HG03457 (cell line): Measurements from ENCODE around the gene CRADD.
"Not testable (repeated sequence)": the region's sequence is repeated elsewhere in the genome, so short reads cannot be mapped to it uniquely, and the experiment has no call there.

Experiments used
- ATAC-seq: cut with Tn5 transposase; IDR thresholded peaks from one replicate; pipeline ENCODE4 v1.9.1; 2021; ENCODE audit warnings: moderate number of reproducible peaks; ENCODE audit not compliant: unreplicated experiment

CRADD gene

DNA sequence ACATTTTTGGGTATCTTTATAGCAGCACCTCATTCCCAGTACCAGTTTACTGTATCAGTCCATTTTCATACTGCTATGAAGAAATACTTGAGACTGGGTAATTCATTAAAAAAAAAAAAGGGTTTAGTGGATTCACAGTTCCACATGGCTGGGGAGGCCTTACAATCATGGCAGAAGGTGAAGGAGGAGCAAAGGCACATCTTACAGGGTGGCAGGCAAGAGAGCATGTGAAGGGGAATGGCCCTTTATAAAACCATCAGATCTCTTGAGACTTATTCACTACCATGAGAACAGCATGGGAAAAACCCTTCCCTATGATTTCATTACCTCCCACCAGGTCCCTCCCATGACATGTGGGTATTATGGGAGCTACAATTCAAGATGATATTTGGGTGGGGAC lies 77.7 kb downstream of the CRADD start:
- ATAC-seq, result not testable (repeated sequence)

DNA sequence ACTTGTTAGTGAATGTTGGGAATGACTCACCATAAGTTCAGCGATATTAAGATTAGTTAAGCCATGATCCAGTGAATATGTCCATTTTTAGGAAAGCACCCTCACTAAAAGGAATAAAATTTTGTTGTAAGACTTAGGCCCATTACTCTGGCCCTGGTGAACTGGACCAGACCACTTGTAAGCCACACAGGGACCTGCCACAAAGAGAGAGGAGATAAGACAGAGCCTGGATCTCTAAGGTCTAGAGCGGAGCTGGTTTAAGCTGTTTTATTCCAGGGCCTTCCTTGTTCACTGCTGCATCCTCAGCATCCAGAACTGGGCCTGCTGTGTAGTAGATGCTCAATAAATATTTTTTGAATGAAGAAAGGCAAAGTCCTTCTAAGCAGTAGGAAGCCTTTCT lies 79.1 kb downstream of the CRADD start:
- ATAC-seq, result no peak

DNA sequence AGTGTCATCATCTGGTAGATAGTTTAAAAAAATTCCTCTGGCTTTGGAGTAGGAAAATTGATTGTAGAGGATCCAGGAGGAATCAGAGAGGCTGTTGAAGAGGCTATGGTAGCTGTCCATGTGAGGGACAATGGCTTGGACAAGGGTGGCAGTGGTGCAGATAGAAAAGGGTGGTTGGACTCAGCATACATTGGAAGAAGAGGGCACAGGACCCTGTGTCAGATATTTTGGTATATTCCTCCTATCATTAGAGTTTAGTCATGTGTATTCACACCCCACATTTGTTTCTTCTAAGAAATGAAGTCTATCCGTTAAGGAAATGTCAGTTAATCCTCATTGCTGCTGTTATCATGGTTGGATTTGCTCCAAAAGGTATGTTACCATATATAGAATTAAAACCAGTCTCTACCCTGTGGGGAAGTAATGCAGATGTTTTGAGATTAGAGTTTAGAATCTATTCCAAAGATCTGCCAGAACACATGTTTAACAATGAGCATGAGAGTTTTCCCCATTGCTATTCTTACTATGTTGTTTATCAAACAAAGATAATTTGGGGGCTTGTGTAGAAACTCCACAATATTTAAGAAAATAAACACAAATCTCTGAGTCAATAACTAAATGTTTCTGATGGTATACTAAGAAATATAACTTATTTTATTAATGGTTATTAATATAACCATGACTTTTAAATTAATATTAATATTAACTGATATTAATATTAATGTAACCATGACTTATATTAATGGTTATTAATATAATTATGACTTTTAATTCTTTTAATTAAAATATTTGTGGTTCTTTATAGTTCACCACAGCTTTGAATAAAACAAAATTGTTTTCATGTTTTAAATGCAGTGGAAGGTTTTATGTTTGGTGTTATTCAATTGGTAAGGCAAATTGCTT lies 80.9 kb downstream of the CRADD start:
- ATAC-seq, result no peak

DNA sequence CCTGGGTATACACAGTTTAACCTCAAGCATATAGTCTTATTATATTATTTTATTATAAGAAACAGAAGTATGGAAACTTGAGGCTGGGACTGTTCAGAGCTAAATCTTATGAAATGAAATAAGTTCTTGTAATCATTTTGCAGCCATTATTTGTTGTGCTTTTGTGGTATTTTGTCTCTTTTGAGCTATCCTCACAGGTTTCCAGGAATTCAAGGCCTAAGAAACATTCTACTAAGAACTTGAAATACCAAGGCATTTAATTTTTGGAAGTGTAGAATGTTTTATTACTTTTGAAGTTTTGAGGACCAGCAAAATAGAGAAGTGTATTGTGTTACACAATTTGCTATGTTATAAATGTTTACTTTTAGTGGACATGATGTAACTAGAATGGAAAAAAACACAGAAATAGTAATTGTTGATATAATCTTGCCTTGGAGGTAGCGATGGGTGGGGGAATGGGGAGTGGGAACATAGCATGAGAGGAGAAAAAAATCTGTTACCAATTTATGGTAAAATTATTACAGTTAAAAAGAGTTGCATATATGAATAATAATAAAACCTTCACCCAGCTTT lies 81.7 kb downstream of the CRADD start:
- no peak for ATAC-seq

DNA sequence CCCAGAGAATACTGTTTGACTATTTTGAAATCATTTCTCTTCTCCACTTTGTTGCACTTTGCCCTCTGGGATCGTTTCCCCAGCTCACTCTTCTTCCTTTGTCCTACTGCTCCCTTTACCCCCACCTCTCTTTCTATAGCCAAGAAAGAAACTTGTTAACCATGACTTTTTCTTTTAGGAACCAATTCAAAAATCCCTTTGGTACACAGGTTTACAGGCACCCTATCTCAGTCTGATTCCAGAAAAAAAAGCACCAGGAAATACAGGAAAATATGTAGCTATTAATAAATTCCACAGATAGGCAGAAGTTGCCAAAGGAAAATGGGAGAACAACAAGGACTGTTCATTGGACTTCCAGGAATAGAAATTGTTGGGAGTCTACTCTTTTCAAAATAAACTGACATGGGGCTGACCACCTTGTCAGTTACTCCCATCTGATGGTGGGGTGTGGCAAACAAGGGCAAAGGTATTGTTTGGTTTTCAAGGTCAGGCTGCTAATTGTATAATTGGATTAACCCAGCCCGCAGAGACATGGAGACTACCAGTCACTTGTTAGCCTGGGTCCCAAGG lies 82.4 kb downstream of the CRADD start:
- ATAC-seq, result no peak

DNA sequence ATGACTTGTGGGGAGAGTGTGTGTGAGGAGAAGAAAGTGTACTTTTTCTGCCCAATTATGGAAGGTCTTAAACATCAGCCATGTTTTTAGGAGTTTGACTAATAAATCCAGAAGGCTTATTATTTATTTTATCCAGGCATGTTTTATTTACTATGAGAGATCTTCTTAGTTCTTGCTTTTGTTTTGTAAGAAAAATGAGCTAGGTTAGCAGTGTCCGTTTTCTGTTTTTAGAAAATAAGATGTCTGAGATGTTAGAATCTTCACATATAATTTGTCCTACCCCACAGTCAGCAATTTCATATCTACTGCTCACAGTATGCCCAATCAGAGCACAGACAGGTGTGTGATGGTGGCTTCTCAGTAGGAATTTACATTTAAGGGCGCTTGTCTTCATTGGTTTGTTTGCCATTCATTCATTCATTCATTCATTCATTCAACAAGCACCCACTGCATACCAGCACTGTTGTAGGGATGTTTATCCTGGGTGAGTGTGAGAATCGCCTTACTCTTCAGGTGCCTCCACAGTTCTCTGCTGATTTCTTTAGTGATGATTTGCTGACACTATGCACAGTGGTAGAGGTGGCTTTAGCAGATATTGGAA lies 83.2 kb downstream of the CRADD start:
- no peak for ATAC-seq

DNA sequence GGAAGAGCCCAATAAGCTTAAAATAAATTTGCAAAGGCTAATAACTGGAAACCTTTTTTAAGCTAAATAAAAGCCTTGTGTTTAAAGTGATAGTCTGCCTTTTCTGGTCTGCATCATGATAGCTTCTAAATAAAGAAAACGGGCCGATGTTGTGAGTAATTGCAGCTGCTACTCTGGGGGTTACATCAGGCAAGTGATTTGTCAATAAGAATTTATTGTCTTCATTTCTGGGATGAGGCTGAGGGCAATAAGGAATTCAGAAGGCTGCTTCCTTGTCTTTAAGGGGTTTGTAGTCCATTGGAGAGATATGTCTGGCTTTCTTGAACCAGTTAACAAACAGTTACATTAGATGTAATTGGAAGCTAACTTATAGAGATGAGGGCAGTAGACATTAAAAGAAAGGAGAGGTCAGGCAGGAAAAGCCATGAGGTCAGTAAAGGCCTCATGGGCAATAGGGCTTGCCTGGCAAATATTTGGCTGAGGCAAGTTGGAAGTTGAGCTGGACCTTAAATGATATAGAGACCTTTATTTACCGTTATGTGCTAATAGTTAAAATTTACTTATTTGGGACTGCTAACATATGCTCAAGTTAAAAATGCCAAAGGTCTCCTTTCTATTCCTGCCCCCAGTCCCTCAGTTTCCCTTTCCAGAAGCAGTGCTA lies 85.0 kb downstream of the CRADD start:
- no peak for ATAC-seq

DNA sequence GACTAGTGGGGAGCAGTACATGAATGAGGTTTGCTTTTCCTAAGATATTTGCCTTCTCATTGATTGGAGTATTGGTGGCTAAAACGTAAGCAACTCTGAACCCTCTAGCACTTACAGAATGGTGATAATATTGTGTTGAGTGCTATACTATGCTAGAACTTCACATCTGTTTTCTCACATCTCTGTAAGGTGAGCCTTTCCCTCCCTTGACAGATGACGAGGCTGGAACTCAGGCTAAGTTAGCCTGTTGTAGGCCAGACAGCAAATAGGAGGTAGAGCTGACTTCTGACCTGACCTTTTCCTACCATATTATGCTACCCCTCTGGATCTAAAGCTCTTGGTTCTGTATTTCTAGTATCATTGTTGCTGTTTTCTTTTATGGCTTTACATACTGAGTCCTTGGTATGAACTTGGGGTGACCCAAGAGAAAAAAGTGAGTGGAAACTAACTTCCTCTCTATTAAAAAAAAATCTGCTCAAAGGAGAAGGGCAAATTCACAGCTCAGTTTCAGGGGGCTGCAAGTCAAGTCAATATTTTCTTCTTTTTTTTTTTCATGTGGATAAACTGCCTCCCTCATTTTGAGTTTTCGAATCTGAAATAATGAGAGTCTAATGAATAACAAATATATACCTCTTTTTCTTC lies 85.9 kb downstream of the CRADD start:
- ATAC-seq, result no peak

DNA sequence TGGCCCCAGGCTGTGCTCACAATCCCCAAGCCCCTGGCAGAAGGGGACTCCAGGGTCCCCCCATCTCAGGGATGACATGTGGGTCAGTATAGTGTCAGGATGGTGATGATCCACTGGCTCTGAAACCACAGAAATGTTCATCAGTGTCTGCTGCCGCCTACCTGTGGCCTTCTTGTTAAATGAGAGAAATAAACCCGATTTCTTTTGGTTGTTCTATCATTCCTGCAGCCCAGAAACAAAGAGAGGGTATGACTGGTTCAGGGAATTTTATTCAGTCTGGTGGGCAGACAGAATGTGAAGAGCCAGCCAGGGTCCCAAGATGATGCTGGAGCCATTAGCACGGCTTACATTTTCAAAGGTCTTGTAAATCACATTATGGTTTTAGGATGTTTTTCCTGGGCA lies 86.6 kb downstream of the CRADD start:
- no peak for ATAC-seq

DNA sequence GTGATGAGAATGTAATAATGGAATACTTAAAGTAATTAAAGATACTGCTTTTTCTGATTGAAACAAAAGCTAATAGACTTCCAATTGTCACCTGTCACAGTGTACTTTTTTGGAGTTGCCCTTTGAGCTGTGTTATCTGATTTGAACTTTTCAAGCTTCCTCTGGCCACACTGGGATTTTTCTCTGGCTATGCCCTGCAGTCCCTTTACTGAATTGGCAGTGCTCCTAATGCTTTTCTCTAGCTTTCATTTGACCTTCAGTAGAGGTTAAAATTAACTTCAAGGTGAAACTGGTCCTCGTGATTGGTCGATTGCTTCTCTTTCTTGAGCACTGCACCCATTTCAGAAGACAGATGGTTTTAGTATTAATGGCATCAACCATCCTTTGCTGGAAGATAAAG lies 89.2 kb downstream of the CRADD start:
- ATAC-seq, result no peak

DNA sequence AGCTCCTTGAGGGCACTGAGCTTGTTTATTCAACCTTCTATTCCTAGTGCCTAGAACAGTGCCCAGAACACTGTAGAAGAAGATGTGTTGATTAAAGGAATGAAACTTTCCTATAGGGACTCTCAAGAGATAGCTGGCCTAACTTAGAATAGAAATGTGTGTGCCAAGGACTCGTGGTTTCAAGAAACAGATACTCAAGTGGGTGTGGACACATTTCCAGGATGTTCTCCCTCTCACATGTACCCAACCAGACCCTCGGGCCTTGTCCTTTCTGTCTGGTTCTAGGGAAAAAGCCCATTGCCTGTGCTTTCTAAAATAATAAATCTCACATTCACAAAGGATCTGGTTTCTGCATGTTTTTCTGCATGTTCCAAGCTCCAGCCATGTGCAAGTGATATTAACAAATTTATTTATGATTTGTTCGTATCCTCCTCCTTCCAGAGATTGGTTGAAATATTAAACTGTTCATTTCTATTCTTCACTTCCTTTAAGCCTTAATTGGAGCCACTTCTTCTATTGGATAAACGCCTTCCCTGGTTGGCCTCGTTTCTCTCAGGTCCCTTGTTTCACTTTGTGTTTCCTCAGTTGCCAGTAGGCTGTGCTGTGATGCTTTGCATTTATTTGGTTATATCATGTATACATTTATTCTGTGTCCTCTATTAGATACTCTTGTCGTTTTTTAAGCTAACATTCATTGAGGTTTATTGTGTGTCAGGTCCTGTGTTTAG lies 89.8 kb downstream of the CRADD start:
- ATAC-seq, result no peak

DNA sequence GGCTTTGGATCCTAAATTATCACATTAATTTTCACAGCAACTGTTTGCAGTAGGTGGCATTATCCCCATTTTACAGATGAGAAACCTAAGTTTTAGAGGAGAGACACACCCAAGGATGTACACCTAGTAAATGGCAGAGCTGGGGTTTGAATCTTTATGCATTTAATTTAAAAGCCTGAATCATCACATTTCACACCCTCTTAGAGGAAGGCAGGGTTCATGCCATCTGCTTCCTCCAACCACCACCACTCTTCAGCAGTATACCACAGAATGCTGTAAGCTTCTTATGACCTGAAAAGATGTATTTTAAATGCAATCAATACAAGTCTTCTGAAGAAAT lies 90.3 kb downstream of the CRADD start:
- ATAC-seq, result no peak

DNA sequence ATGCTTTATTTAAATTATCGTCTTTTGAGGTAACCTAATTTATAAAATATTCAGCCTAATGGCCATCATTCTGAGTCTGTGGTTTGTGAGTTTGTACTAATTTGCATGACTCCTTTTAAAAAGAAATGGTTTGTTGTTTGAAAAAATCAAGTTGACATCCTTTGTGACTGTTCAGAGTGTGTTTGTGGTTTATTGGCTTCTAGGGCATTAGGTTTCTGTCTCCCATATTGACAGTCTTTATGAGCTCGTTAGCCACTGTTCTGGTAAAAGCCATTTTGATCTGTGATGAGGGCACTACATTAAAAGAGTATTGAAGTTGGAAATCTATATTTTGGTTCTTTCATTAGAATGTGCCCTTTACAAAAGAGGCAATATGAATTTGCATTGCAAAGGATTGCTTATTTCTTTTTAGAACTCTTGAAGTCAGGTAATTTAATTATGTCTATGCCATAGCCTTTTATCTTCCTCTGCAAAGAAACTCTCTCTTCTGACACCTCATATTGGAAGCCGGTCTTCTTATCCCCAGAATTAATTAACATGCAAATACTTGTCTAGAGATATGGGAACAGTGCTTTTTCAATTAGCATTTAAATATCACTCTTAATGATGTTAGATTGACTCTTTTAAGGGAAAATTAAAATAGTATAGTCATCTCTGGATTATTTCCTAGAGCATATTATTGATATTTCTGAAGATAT lies 95.0 kb downstream of the CRADD start:
- ATAC-seq, result no peak

DNA sequence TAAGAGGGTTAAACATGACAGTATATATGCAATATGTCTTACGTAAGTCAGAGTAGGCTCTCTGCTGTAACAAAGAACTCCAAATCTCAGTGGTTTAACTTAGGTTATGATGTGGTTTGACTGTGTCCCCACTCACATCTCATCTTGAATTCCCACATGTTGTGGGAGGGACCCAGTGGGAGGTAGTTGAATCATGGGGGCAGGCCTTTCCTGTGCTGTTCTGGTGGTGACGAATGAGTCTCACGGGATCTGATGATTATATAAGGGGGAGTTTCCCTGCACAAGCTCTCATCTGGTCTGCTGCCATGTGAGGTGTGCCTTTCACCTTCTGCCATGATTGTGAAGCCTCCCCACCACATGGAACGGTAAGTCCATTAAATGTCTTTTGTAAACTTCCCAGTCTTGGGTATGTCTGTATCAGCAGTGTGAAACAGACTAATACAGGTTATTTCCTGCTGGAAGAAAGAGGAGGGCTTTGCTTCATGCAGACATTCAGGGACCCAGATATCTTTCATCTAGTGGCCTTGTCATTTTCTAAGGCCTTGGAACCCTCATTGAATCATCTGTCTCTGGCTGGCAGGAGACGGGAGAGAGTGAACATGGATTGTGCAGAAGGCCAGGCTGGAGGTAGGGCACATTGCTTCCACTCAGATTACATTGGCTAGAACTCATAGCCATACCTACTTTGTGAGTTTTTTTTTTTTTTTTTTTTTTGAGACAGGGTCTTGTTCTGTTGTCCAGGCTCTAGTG lies 96.1 kb downstream of the CRADD start:
- ATAC-seq, result no peak

DNA sequence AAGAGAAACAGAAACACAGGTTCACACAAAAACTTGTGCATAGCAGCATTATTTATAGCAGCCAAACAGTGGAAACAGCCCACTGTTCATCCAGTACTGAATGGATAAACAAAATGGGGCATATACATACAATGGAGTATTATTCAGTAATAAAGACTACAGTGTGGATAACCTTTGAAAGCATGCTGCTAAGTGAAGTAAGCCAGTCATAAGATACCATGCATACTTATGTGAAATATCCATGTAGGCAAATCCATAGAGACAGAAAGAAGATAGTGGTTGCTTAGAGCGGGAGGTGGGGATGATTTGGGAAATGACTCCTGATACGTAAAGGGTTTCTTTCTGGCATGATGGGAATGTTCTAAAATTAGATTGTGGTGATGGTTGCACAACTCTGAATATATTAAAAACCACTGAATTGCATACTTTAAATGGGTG lies 99.4 kb downstream of the CRADD start:
- no peak for ATAC-seq

DNA sequence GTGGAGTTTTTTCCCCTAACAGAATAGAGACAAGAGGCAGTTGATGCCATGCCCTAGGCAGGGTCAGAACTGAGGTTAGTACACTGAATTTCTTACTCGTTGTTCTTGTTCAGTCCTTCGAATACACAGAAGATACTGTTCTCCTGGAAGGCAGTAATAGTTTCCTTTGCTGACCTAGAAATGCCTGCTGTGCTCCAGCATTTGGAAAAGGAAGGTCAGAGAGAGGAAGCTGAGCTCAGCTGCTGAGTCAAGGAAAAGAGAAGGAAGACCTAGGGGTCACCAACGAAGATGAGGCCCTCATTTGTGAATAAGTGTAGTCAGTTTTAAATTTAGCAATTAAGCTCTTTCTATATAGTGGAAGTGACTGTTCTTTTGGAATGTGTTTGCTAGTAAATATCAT lies 100.1 kb downstream of the CRADD start:
- ATAC-seq, result no peak

DNA sequence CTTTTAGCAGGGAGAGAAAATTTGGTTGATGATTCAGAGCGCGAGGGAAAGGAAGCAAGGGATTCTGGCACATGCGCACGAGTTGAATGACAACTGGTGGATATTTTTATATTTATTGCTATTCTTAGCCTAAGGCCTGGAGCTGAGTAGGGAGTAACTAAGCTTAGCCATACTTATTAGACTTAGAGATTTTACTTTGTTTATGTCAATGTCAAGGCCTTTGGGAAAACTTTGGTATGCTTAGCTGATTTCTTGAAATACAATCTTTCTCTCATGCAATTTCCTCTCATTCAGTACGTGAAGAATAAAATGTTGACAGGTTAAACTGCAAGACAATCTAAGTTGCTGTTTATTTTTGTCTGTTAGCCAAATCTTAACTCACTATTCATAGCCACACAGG lies 101.1 kb downstream of the CRADD start:
- ATAC-seq, result no peak

DNA sequence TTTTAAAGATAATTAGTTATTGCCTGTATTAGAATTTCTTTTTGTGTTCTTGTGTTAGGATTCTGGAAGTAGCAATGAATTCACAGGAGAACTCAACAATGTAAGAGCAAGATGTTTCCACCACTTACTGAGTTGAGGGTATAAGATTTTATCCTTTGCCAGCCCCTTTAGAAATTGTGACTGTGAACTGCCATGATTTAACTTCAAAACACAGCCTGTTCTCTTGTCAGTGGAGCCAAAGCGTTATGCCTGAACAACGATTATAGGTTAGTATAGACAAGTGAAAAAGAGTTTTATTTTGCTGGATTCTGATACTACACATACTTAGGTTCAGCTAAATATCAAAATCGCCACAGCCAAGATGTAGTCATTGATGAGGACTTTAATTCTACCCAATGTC lies 101.6 kb downstream of the CRADD start:
- ATAC-seq, result no peak

DNA sequence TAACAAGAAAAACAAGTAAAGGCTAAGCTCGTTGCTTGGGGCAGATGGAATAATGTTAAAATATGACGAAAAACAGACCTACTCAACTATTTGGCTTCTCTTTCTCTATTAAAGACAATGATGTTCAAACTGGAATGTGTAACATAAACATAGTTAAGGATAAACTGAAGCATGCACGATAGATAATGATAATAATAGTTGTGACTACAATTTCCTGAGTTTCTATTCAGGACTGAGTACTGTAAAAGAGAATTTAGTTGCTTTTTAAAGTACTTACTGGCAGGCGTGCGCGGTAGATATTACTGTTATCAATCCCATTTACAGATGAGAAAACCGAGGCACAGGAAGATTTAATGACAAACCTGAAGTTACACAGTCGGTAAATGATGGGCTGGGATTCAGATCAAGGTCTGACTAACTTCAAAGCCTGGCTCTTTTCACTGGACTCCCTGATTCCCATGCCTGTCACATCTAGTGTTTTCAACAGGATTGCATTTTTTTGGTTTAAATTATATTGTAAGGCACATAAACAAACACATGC lies 103.0 kb downstream of the CRADD start:
- no peak for ATAC-seq
